GM12874 (cell line): ENCODE measurements around the gene KLHDC10.

Experiments
- CTCF ChIP-seq: IDR thresholded peaks from 2 replicates; pipeline ENCODE4 v1.5.1; 2011; ENCODE audit warnings: low read depth, mild to moderate bottlenecking, control low read depth, low read length, moderate library complexity; ENCODE audit not compliant: insufficient read depth

Gene KLHDC10

GRCh38 chr7:130070861-130071622 is 708 bp downstream of the KLHDC10 start:
- TF ChIP-seq CTCF: no peak

- TF ChIP-seq CTCF: peak; percentile 86
Observed at GRCh38 chr7:130071701-130072622, 1.6 kb downstream of the KLHDC10 start.

- TF ChIP-seq CTCF: no peak
Observed at GRCh38 chr7:130079846-130080394, 9.6 kb downstream of the KLHDC10 start.

GRCh38 chr7:130084037-130084875 is 13.9 kb downstream of the KLHDC10 start:
- TF ChIP-seq CTCF: peak; percentile 47; the same call in 1 of the 2 replicates

- TF ChIP-seq CTCF: no peak
Observed at GRCh38 chr7:130086938-130087337, 16.6 kb downstream of the KLHDC10 start.

GRCh38 chr7:130087364-130087763 is 17.0 kb downstream of the KLHDC10 start:
- no peak for TF ChIP-seq CTCF
